CD8-positive, alpha-beta memory T cell (primary cell): Measurements from ENCODE around the gene FXR1. TPM values are rescaled to one million over a fixed set of nuclear protein-coding genes. Genes with fewer than 3 reads are reported as not detected.

Source experiments
- CTCF ChIA-PET: fragments of 350-600 bp; sonication (Branson Sonifier 250); formaldehyde crosslinking; loops from one replicate; lab custom pipeline; 2021; ENCODE audit warnings: antibody characterized with exemption; lab: Charles Lee
- POLR2A ChIA-PET: fragments of 350-600 bp; sonication (Branson Sonifier 250); formaldehyde crosslinking; loops from one replicate; lab custom pipeline; 2021; ENCODE audit warnings: antibody characterized with exemption; lab: Charles Lee
- DNase-seq, 5 donors: peaks; one replicate each; pipeline versions ENCODE4 v3.0.0 to v3.0.0-alpha.2; 2020 to 2022; ENCODE audit warnings: mixed read lengths in 1 of 5
- H3K27ac ChIP-seq: one replicate; pipeline ENCODE4 v1.7.0; 2013; ENCODE audit warnings: low read depth, mild to moderate bottlenecking, low read length, moderate library complexity
- H3K27me3 ChIP-seq: 2 replicates; pipeline ENCODE4 v1.7.0; 2013; ENCODE audit warnings: low read length, mild to moderate bottlenecking; ENCODE audit not compliant: insufficient read depth, poor library complexity, severe bottlenecking
- H3K36me3 ChIP-seq: 2 replicates; pipeline ENCODE4 v1.7.0; 2013; ENCODE audit warnings: mild to moderate bottlenecking, low read length, moderate library complexity; ENCODE audit not compliant: insufficient read depth
- H3K4me1 ChIP-seq: 2 replicates; pipeline ENCODE4 v1.7.0; 2013; ENCODE audit warnings: mild to moderate bottlenecking, low read length, moderate library complexity; ENCODE audit not compliant: insufficient read depth
- H3K4me3 ChIP-seq: 2 replicates; pipeline ENCODE4 v1.7.0; 2013; ENCODE audit warnings: mild to moderate bottlenecking, low read length
- H3K9me3 ChIP-seq: 2 replicates; pipeline ENCODE4 v1.7.0; 2013; ENCODE audit warnings: mild to moderate bottlenecking, low read length
- H3K27ac Mint-ChIP-seq, 8 donors: one replicate each; pipeline ENCODE4 v1.8.0; 2020 to 2021; ENCODE audit warnings: mixed read lengths in 8 of 8, mild to moderate bottlenecking in 6 of 8, inconsistent platforms in 3 of 8, moderate library complexity in 3 of 8
- H3K27me3 Mint-ChIP-seq, 2 donors: one replicate each; pipeline ENCODE4 v1.8.0; 2020 to 2021; ENCODE audit warnings: mixed read lengths in 2 of 2, mild to moderate bottlenecking in 1 of 2, moderate library complexity in 1 of 2
- H3K36me3 Mint-ChIP-seq, 3 donors: one replicate each; pipeline ENCODE4 v1.8.0; 2020 to 2021; ENCODE audit warnings: mixed read lengths in 3 of 3, inconsistent platforms in 1 of 3, mild to moderate bottlenecking in 1 of 3
- H3K4me1 Mint-ChIP-seq, 3 donors: one replicate each; pipeline ENCODE4 v1.8.0; 2020 to 2021; ENCODE audit warnings: mixed read lengths in 3 of 3, inconsistent platforms in 1 of 3, mild to moderate bottlenecking in 1 of 3
- H3K4me3 Mint-ChIP-seq, 7 donors: one replicate each; pipeline ENCODE4 v1.8.0; 2020 to 2021; ENCODE audit warnings: mixed read lengths in 7 of 7, mild to moderate bottlenecking in 6 of 7, moderate library complexity in 4 of 7, inconsistent platforms in 2 of 7
- H3K9me3 Mint-ChIP-seq, 5 donors: one replicate each; pipeline ENCODE4 v1.8.0; 2020 to 2022; ENCODE audit warnings: mixed read lengths in 5 of 5, mild to moderate bottlenecking in 3 of 5, moderate library complexity in 2 of 5, inconsistent platforms in 1 of 5
- polyA plus RNA-seq: library from polyadenylated mRNA; unstranded; fragments of 300-500 nt; fragmentation: Illumina TruSeq; gene quantifications from one replicate; pipeline ENCODE4 v1.2.3, GENCODE V29; 2021
- total RNA-seq, 2 experiments: library from RNA; stranded (reverse); gene quantifications; one replicate each; pipeline ENCODE4 v1.2.3, GENCODE V29; 2021

FXR1 gene
- total and polyA plus RNA-seq, 3 experiments from 2014 or later: 49.3 to 141 (median 135) TPM

- Histone ChIP-seq H3K27ac (no peak overlapping the region), H3K4me3 (no peak overlapping the region), H3K27me3 (no peaks in the 10 kb centered on the region), H3K9me3 (no peaks in the 10 kb centered on the region), H3K36me3 (no peaks in the 10 kb centered on the region), H3K4me1 (no peaks in the 10 kb centered on the region)
- no peaks in the 10 kb centered on the region for H3K4me1 Mint-ChIP-seq
- POLR2A ChIA-PET: no interaction called here
- no peak overlapping the region for H3K4me3 Mint-ChIP-seq
- CTCF ChIA-PET: no interaction called here
- DNase-seq: no peak
- H3K27me3 Mint-ChIP-seq: peaks cover 9 to 26% of the 10 kb centered on the region in 2 donors
- peaks cover 0 to 2% (median 0%) of the 10 kb centered on the region in 5 donors for H3K9me3 Mint-ChIP-seq
- H3K27ac Mint-ChIP-seq: no peak overlapping the region
- peaks cover 0 to 9% (median 1%) of the 10 kb centered on the region in 3 donors for H3K36me3 Mint-ChIP-seq
Measured at GRCh38 chr3:181017690-181018089, 105.2 kb downstream of the FXR1 start.

- DNase-seq: no peak
- no peaks in the 10 kb centered on the region for H3K27me3 ChIP-seq
- Mint-ChIP-seq H3K36me3 (peaks cover 0 to 22% (median 1%) of the 10 kb centered on the region in 3 donors), H3K4me1 (no peaks in the 10 kb centered on the region), H3K27ac (no peak overlapping the region), H3K27me3 (peaks cover 0 to 2% of the 10 kb centered on the region in 2 donors), H3K9me3 (peaks cover 16 to 36% (median 26%) of the 10 kb centered on the region in 5 donors), H3K4me3 (no peak overlapping the region)
- H3K4me1 ChIP-seq: no peaks in the 10 kb centered on the region
- H3K9me3 ChIP-seq: no peaks in the 10 kb centered on the region
- H3K4me3 ChIP-seq: no peak overlapping the region
- CTCF ChIA-PET: no interaction called here
- POLR2A ChIA-PET: no interaction called here
- H3K36me3 ChIP-seq: no peaks in the 10 kb centered on the region
- H3K27ac ChIP-seq: no peak overlapping the region
Measured at GRCh38 chr3:181025204-181025603, 112.7 kb downstream of the FXR1 start.

GRCh38 chr3:181030948-181031347, 118.5 kb downstream of the FXR1 start:
- no peak for DNase-seq
- no peaks in the 10 kb centered on the region for H3K9me3 ChIP-seq
- no peak overlapping the region for H3K4me3 ChIP-seq
- no peaks in the 10 kb centered on the region for H3K27me3 ChIP-seq
- peaks cover 0 to 2% of the 10 kb centered on the region in 2 donors for H3K27me3 Mint-ChIP-seq
- no peaks in the 10 kb centered on the region for H3K4me1 Mint-ChIP-seq
- H3K27ac Mint-ChIP-seq: no peak overlapping the region
- no peaks in the 10 kb centered on the region for H3K4me1 ChIP-seq
- H3K4me3 Mint-ChIP-seq: no peak overlapping the region
- H3K27ac ChIP-seq: no peak overlapping the region
- H3K9me3 Mint-ChIP-seq: peaks cover 6 to 23% (median 11%) of the 10 kb centered on the region in 5 donors
- H3K36me3 Mint-ChIP-seq: peaks cover 0 to 23% (median 1%) of the 10 kb centered on the region in 3 donors
- ChIA-PET POLR2A (no interaction called here), CTCF (no interaction called here)
- no peaks in the 10 kb centered on the region for H3K36me3 ChIP-seq

Other genes starting within 250 kb of the FXR1 start
- not detected for gene CCDC39, start 233.2 kb upstream of the FXR1 start, total RNA-seq
- gene CCDC39, start 233.2 kb upstream of the FXR1 start, polyA plus RNA-seq: not detected
- 10 to 100 TPM; 70.2 to 72.0 TPM for gene DNAJC19, start 77.1 kb downstream of the FXR1 start, total RNA-seq
- gene DNAJC19, start 77.1 kb downstream of the FXR1 start, polyA plus RNA-seq: 102 TPM